Kidney (tissue), 14 donors: ENCODE measurements around the gene CELSR2. TPM values are rescaled to one million over a fixed set of nuclear protein-coding genes. Genes with fewer than 3 reads are reported as not detected.

Experiments used
- DNase-seq, 5 donors: peaks; one replicate each; pipeline ENCODE4 v3.0.0-alpha.2; 2013 to 2020
- FAIRE-seq: peaks from 2 replicates; lab custom pipeline; 2012; peaks lifted over from hg19 to GRCh38; lab: Jason Lieb, UNC
- H3K27ac ChIP-seq, 2 donors: one replicate each; pipeline ENCODE4 v1.7.0; 2013; ENCODE audit warnings: low read depth in 2 of 2, low read length in 2 of 2, inconsistent platforms in 1 of 2
- H3K27me3 ChIP-seq: one replicate; pipeline ENCODE4 v1.7.1; 2013; ENCODE audit warnings: low read length, inconsistent platforms; ENCODE audit not compliant: control insufficient read depth, insufficient read depth
- H3K36me3 ChIP-seq, 3 donors: one replicate each; pipeline versions ENCODE4 v1.7.0 to v1.7.1; 2013; ENCODE audit warnings: low read length in 3 of 3, control low read depth in 1 of 3, inconsistent platforms in 1 of 3; ENCODE audit not compliant: insufficient read depth in 3 of 3, control insufficient read depth in 2 of 3
- H3K4me1 ChIP-seq, 3 donors: one replicate each; pipeline versions ENCODE4 v1.7.0 to v1.7.1; 2013; ENCODE audit warnings: low read length in 3 of 3, inconsistent platforms in 1 of 3, low read depth in 1 of 3; ENCODE audit not compliant: control insufficient read depth in 2 of 3, insufficient read depth in 2 of 3
- H3K4me3 ChIP-seq, 3 donors: one replicate each; pipeline versions ENCODE4 v1.7.0 to v1.8.1; 2013; ENCODE audit warnings: low read length in 3 of 3, control low read depth in 1 of 3, inconsistent platforms in 1 of 3
- H3K9ac ChIP-seq, 3 donors: one replicate each; pipeline versions ENCODE4 v1.7.0 to v1.7.1; 2013; ENCODE audit warnings: low read length in 3 of 3, control low read depth in 1 of 3, inconsistent platforms in 1 of 3
- H3K9me3 ChIP-seq, 3 donors: one replicate each; pipeline versions ENCODE4 v1.7.0 to v1.7.1; 2013; ENCODE audit warnings: low read length in 3 of 3, control low read depth in 1 of 3, inconsistent platforms in 1 of 3; ENCODE audit not compliant: control insufficient read depth in 2 of 3, insufficient read depth in 1 of 3
- CTCF ChIP-seq: IDR thresholded peaks from 3 replicates; pipeline ENCODE4 v1.5.1; 2012; ENCODE audit warnings: mild to moderate bottlenecking, moderate library complexity, borderline replicate concordance; ENCODE audit not compliant: insufficient read depth; ENCODE audit errors: extremely low read depth
- intact Hi-C: fragments of 100-400 bp; cut with DNase I; formaldehyde crosslinking; loops from one replicate; pipeline ENCODE4 v1.11.1; 2022
- polyA plus RNA-seq: library from polyadenylated mRNA; stranded (reverse); fragments of 350-450 nt; fragmentation: Illumina TruSeq; extraction: RNeasy Lipid Tissue Mini Kit (QIAGEN cat#74804); gene quantifications from one replicate; pipeline ENCODE4 v1.2.3, GENCODE V29; 2014; ENCODE audit warnings: low read depth, low replicate concordance; ENCODE audit not compliant: insufficient read depth
- total RNA-seq: library from RNA; stranded (reverse); fragmentation: NEBNext Ultra II Directional; extraction: Animal tissue kit (Norgen Biotek cat#: 25700); gene quantifications from one replicate; pipeline ENCODE4 v1.2.1, GENCODE V29; 2021
- donor health status: control.
- donor health status: control.
- donor health status: control.
- donor health status: control.
- donor health status: control.
- donor health status: DM: yes; HTN: yes; CAD: no.
- donor health status: Normal renal cell carcinoma (clear cell type).

CELSR2 gene
- total and polyA plus RNA-seq, 2 donors from 2014 or later: 10.6 to 65.6 TPM

DNA sequence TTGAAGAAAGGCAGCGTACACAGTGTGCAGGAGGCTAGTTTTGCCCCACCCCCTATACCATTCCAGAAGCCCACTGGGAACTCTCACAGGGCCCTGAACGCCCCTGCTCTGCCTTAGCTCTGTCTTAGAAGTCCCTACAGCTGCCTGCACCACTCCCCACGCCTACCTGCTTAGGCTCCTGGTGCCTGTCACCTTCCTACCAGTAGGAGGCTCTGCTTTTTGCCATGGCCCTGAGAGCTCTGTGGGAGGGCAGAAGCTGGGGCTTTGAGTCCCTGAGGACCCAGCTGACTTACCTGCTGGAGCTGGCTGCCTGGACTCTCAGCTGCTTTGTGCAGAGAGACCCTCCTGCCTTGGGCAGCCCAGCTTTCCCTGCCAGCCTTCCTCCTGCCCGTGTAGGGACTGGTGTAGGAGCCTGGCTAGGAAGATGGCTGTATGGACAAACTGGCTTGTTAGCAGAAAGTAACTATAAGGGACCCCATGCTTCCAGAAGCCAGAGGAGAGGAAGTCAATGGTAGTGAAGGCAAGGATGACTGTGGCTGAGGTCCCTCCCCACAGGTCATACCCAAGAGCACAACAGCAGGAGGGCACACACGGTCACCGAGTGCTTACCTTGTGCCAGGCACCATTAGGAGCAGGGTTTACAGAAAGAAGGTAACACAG is 9.8 kb upstream of the CELSR2 start:
- Histone ChIP-seq H3K9ac (no peak overlapping the region), H3K27me3 (no peaks in the 10 kb centered on the region), H3K36me3 (peaks cover 2 to 39% (median 37%) of the 10 kb centered on the region in 3 donors), H3K4me1 (peaks cover 0 to 8% (median 0%) of the 10 kb centered on the region in 3 donors), H3K27ac (no peak overlapping the region), H3K4me3 (no peak overlapping the region), H3K9me3 (no peaks in the 10 kb centered on the region)
- peak; percentile 47 for TF ChIP-seq CTCF
- FAIRE-seq (no peak), DNase-seq (peak in 4 of 5 donors; percentile 45 to 65 (median 54))
- intact Hi-C loops: no loop called here

- peaks cover 0 to 8% (median 0%) of the 10 kb centered on the region in 3 donors for H3K4me1 ChIP-seq
- no peak overlapping the region for H3K4me3 ChIP-seq
- no peaks in the 10 kb centered on the region for H3K27me3 ChIP-seq
- no peak overlapping the region for H3K27ac ChIP-seq
- H3K36me3 ChIP-seq: peaks cover 2 to 33% (median 31%) of the 10 kb centered on the region in 3 donors
- H3K9ac ChIP-seq: no peak overlapping the region
- FAIRE-seq (no peak), DNase-seq (peak in 3 of 5 donors; percentile 34 to 94 (median 48))
- no peaks in the 10 kb centered on the region for H3K9me3 ChIP-seq
- no peak for TF ChIP-seq CTCF
- intact Hi-C loops: no loop called here
These were observed 8.9 kb upstream of the CELSR2 start for GRCh38 chr1:109240158-109241152.

DNA sequence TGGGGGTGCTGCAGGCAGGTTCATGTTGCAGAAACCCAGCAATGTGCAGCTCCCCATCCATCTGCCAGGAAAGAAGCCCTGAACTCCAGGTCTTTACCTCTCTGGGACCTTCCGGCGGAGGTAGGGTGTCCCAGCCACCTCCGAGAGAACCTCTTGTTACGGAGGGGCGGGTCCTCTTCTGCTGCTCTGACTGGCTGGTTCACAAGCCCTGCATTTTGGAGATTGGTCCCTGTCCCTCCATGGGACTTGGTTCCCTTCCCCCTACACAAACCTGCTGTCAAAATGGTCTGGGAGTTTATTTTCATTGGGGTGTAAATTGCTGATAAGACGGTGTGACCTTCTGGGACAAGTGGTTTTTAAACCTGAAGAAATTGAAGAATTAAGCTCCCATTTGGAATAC is 8.0 kb upstream of the CELSR2 start:
- DNase-seq: no peak
- H3K4me3 ChIP-seq: no peak overlapping the region
- intact Hi-C loops: no loop called here
- no peak for TF ChIP-seq CTCF
- H3K27me3 ChIP-seq: no peaks in the 10 kb centered on the region
- H3K36me3 ChIP-seq: peaks cover 0 to 24% (median 22%) of the 10 kb centered on the region in 3 donors
- no peaks in the 10 kb centered on the region for H3K9me3 ChIP-seq
- H3K9ac ChIP-seq: no peak overlapping the region
- peaks cover 0 to 8% (median 0%) of the 10 kb centered on the region in 3 donors for H3K4me1 ChIP-seq
- H3K27ac ChIP-seq: no peak overlapping the region
- no peak for FAIRE-seq
